ENCODE data around the gene DLX1. TPM values are rescaled to one million over a fixed set of nuclear protein-coding genes. Genes with fewer than 3 reads are reported as not detected.

Gene DLX1
- total RNA-seq, 2 donors from 2014 or later = not detected

DNA sequence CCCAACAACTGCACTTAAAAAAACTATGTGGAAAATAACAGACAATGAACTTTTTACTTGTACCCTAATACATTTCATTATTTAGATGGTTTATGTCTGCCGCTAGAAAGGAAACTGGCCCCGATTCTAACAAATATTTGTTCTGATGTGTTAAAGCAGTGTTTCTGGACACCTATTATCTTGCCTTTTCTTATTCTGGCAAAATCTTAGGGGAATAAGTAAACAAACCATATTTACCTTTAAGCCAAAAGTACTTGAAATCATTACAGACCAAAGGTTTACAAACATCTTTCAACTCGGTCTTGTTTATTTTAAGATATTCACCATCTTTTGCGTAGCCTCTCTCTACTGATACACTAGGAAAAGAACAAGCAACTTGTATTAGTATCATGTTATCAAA is 11.8 kb upstream of the DLX1 start:
- no peak overlapping the region for H3K27ac Mint-ChIP-seq
- H3K4me3 Mint-ChIP-seq = no peak overlapping the region
- DNase-seq (no peak), ATAC-seq (no peak)
- H3K9me3 ChIP-seq (ENCODE audit: control insufficient read depth, low read length, poor library complexity, severe bottlenecking) = no peaks in the 10 kb centered on the region
- peaks cover 44% of the 10 kb centered on the region for H3K27me3 Mint-ChIP-seq
- peaks cover 6% of the 10 kb centered on the region for H3K36me3 Mint-ChIP-seq (ENCODE audit: low read depth)
- H3K4me1 Mint-ChIP-seq = no peaks in the 10 kb centered on the region

DNA sequence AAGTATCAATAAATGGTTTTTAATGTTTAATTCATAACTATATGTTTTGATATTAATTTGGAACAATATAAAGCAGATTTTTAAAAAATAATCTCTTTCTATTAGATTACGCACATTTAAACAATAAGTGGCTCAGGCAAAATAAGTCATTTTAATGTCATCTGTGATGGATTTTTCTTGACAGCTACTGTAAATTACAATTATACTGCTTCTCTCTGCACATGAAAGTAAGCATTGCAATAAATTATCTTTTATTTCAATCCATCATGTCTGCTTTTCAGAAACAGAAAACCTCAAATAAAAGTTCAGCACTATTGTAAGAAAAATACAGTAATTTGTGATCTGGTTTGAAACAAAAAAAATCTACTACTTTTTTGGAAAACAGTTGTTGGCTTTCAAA is 11.1 kb upstream of the DLX1 start:
- Mint-ChIP-seq H3K4me1 (no peaks in the 10 kb centered on the region), H3K27me3 (peaks cover 51% of the 10 kb centered on the region), H3K27ac (no peak overlapping the region), H3K4me3 (no peak overlapping the region), H3K36me3 (ENCODE audit: low read depth) (peaks cover 5% of the 10 kb centered on the region)
- DNase-seq (no peak), ATAC-seq (no peak)
- no peaks in the 10 kb centered on the region for H3K9me3 ChIP-seq (ENCODE audit: control insufficient read depth, low read length, poor library complexity, severe bottlenecking)

DNA sequence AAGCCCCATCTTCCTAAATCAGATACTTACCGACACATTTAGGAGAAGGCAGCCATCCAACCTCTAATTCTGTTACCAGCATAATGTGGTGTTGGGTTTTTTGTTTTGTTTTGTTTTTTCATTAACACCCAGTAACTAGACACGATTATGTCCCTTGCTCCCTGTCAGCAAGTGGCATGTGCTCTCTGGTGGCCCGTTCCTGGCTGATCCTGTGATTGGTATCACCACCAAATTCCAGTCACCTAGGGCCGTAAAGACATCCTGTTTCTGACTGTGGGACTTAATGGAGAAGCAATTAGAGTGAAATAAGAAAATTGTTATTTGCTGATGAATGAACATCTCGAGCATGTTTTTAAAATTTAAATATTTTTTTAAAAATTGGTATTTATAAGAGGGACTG is 5.9 kb upstream of the DLX1 start:
- Mint-ChIP-seq H3K27ac (peak overlapping the region; percentile 83), H3K4me1 (peaks cover 20% of the 10 kb centered on the region), H3K4me3 (no peak overlapping the region), H3K27me3 (peaks cover 82% of the 10 kb centered on the region), H3K36me3 (ENCODE audit: low read depth) (peaks cover 2% of the 10 kb centered on the region)
- no peak for DNase-seq
- no peak for ATAC-seq
- peaks cover 6% of the 10 kb centered on the region for H3K9me3 ChIP-seq (ENCODE audit: control insufficient read depth, low read length, poor library complexity, severe bottlenecking)

DNA sequence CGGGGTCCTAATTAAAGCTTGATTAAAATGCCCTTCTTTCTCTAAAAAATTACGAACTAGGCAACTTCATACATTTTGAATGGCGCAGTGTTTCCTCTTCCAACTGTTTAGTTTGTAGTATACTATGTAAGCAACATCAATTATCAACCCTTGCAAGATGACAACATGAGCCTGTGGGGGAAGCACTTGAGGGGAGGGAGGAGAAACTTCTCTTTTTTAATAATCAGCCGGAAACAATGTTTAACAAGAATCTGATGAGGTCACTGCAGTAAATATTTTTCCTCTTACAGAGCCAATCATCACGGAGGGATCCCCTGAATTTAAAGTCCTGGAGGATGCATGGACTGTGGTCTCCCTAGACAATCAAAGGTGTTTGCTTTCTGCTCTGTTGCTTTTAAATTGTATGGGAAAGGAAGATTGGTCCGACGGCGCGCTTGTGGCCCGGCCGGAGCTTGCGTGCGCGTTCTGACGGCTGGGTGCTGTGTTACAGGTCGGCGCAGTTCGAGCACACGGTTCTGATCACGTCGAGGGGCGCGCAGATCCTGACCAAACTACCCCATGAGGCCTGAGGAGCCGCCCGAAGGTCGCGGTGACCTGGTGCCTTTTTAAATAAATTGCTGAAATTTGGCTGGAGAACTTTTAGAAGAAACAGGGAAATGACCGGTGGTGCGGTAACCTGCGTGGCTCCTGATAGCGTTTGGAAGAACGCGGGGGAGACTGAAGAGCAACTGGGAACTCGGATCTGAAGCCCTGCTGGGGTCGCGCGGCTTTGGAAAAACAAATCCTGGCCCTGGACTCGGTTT is 5.3 kb upstream of the DLX1 start:
- Mint-ChIP-seq H3K36me3 (ENCODE audit: low read depth) (peaks cover 2% of the 10 kb centered on the region), H3K4me1 (peaks cover 26% of the 10 kb centered on the region), H3K4me3 (peak overlapping the region; percentile 1), H3K27me3 (peaks cover 85% of the 10 kb centered on the region), H3K27ac (peak overlapping the region; percentile 83)
- no peak for ATAC-seq
- no peak for DNase-seq
- H3K9me3 ChIP-seq (ENCODE audit: control insufficient read depth, low read length, poor library complexity, severe bottlenecking) = peaks cover 6% of the 10 kb centered on the region

DNA sequence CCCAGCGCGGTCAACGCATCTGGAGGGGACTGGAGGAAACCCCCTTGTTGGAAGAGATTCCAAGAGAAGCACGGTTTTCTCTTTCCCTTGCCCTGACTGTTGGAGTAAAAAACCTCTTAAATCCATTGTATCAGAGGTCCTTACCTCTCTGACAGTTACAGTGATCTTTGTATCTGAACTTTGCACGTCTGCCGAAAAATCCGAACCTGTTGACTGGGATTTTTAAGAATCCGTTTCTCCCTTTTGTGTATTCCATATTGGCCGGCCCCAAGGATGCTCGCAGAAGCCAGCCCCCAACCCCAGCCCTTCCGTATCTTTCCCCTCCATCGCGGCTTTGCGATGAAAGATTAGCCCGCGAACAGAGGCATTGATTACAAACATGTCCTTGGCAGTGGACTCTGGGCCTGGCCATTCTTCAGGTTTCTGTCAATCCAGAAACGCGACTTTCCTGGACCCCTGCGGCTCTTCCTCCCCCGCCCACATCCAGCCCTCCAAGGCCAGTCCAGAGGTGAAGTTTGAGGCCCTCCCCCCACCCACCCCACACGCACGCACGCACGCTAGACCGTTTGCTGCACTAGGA is 4.6 kb upstream of the DLX1 start:
- H3K27ac Mint-ChIP-seq = peak overlapping the region; percentile 92
- peaks cover 2% of the 10 kb centered on the region for H3K36me3 Mint-ChIP-seq (ENCODE audit: low read depth)
- peaks cover 33% of the 10 kb centered on the region for H3K4me1 Mint-ChIP-seq
- H3K4me3 Mint-ChIP-seq = peak overlapping the region; percentile 8
- no peak for ATAC-seq
- peaks cover 87% of the 10 kb centered on the region for H3K27me3 Mint-ChIP-seq
- H3K9me3 ChIP-seq (ENCODE audit: control insufficient read depth, low read length, poor library complexity, severe bottlenecking) = peaks cover 6% of the 10 kb centered on the region
- DNase-seq = no peak

DNA sequence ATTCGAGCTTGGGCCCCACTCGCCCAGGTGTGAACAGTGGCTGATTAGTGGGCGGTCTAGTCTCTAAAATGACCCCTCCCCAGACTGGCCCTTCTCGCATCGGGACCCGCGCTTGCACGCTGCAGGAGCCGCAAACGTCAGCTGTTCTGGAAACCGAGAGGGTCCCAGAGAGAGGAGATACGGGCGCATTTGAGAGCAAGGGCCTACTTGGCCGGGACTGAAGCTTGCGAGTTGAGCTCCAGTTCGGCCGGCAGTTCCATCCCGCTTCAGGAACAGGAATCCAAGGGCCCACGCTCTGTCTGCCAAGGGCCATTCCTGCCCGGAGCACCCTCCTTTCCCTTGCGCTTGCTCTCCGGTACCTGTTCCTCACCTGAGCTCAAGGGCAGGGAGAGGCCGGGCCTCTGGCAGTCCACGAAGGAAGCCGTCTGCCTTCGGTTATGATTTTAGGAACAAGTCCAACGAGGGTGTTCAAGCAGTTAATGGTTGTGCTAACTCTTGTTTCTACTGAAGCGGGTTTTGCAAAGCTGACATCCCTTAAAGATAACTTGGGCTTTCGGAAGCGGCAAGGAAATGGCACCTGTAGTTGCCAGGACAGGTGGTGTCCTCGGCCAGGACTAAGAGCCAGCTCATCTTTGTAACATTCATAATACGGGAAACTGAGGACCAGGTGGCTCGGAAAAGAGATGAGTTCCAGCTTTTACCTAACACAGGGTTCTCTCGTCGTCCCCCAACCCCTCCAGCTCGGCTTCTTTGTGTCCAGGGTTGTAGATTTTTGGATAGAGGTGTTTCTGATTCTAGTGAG is 3.9 kb upstream of the DLX1 start:
- DNase-seq = no peak
- no peak for ATAC-seq
- H3K36me3 Mint-ChIP-seq (ENCODE audit: low read depth) = peaks cover 2% of the 10 kb centered on the region
- H3K27me3 Mint-ChIP-seq = peaks cover 90% of the 10 kb centered on the region
- peaks cover 35% of the 10 kb centered on the region for H3K4me1 Mint-ChIP-seq
- H3K27ac Mint-ChIP-seq = peak overlapping the region; percentile 92
- H3K4me3 Mint-ChIP-seq = peak overlapping the region; percentile 33
- peaks cover 6% of the 10 kb centered on the region for H3K9me3 ChIP-seq (ENCODE audit: control insufficient read depth, low read length, poor library complexity, severe bottlenecking)

DNA sequence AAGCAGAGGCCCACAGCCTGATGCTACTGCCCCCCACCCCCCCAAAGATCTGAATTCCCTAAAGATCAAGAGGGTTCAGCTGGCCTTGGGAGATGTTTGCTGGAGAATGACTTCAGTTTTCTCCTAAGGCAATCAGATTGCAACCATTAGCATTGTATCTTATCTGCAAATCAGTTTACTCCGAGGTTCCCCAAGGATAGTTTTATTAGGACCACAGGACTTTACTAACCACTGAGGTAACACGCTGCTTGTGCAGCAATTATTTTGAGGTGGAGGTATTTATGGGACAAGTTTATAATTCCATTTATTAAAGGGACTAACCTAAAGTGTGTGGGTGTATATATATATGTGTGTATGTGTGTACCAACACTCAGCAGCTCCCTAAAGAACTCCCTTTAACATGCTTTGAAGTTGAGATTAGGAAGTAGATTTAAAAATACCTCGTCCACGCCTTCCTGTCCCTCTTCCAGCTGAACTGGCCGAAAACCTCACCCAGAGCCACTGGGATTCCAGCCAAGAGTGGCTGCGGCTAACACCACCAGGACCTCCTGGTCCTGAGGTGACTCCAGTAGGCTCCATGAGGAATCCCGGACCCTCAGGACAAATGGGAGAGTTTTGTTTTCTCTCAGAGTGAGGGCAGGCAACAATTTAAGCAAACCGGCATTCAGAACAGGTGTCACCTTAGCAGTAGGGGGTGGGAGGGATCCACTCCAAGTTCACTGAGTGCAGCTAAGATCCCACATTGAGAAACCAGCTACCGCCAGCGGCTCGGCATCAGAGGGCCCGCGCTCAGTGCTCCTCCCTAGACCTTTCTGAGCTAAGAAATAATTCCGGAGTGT is 3.0 kb upstream of the DLX1 start:
- H3K4me1 Mint-ChIP-seq = peaks cover 42% of the 10 kb centered on the region
- peaks cover 2% of the 10 kb centered on the region for H3K36me3 Mint-ChIP-seq (ENCODE audit: low read depth)
- ATAC-seq (no peak), DNase-seq (no peak)
- peak overlapping the region; percentile 92 for H3K27ac Mint-ChIP-seq
- peaks cover 91% of the 10 kb centered on the region for H3K27me3 Mint-ChIP-seq
- H3K4me3 Mint-ChIP-seq = peak overlapping the region; percentile 85
- H3K9me3 ChIP-seq (ENCODE audit: control insufficient read depth, low read length, poor library complexity, severe bottlenecking) = peaks cover 6% of the 10 kb centered on the region

DNA sequence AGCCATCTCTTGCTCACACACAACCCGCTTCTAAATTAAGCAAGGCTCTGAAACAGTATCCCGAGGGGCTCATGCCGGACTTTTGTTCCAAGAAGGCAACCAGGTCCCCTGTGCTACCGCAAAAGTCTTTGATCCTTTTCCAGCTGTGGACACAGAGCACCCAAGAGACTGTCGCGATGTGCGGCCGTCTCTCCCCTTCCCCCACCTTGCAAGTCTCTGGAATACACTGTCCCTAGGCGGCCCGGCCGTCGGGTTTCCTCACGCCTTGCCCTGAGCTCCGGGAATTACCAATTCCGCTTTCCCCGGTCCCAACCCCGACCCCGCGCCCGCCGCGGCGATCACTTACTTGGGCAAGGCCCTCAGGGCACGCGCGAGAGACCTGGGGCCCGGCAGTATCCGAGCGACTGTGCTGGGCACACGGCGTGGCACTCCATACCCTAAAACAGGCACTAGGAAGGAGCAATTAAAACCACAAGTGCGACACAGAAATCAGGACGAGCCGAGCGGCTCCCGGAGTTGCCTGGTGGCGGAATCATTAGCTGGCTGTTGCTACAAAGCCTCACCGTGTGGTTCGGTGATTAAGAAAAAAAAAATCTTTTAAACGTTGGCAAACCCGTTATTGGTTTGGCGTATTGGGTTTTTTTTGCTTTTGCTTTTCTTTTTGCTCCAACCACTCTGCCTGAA is 2.2 kb upstream of the DLX1 start:
- ATAC-seq (no peak), DNase-seq (no peak)
- peaks cover 43% of the 10 kb centered on the region for H3K4me1 Mint-ChIP-seq
- H3K27ac Mint-ChIP-seq = peak overlapping the region; percentile 92
- H3K4me3 Mint-ChIP-seq = peak overlapping the region; percentile 85
- peaks cover 6% of the 10 kb centered on the region for H3K9me3 ChIP-seq (ENCODE audit: control insufficient read depth, low read length, poor library complexity, severe bottlenecking)
- peaks cover 2% of the 10 kb centered on the region for H3K36me3 Mint-ChIP-seq (ENCODE audit: low read depth)
- H3K27me3 Mint-ChIP-seq = peaks cover 96% of the 10 kb centered on the region

DNA sequence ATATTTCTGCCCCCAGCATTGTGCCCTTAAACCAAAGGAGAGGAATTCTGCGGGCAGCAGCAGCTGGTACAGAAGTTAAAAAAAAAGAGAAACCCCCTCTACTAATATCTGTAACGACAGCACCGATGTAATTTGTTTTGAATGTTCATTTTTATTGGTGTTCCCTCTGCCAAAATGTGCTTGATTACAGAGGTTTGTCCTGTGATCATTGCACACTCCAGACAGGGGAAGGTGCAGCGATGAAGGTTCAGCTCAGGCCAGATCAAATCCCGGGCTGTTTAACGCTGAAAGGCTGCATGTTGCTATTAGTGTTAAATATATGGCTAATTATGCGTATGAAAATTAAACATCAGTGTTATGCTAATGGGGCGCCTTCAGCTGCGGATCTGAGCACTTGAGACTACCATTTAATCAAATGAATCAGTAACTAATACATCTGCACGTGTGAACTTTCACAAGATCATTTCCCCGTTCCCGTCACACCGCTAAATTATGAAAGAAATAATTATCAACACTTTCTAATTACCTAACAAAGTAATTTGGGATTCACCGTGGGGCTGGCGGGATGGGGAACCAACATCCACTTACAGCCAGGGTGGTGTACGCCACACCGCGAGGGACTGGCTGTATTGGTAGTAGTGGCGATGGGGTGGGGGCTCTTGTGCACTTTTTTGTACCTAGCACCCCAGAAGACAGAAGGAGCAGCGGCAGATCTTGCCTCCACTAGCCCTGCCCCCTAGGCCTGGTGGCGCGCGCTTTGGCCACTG is 1.5 kb upstream of the DLX1 start:
- H3K36me3 Mint-ChIP-seq (ENCODE audit: low read depth) = peaks cover 2% of the 10 kb centered on the region
- H3K27ac Mint-ChIP-seq = peak overlapping the region; percentile 92
- H3K4me3 Mint-ChIP-seq = peak overlapping the region; percentile 85
- no peak for ATAC-seq
- peaks cover 50% of the 10 kb centered on the region for H3K4me1 Mint-ChIP-seq
- H3K9me3 ChIP-seq (ENCODE audit: control insufficient read depth, low read length, poor library complexity, severe bottlenecking) = peaks cover 6% of the 10 kb centered on the region
- H3K27me3 Mint-ChIP-seq = peaks cover 96% of the 10 kb centered on the region
- no peak for DNase-seq

DNA sequence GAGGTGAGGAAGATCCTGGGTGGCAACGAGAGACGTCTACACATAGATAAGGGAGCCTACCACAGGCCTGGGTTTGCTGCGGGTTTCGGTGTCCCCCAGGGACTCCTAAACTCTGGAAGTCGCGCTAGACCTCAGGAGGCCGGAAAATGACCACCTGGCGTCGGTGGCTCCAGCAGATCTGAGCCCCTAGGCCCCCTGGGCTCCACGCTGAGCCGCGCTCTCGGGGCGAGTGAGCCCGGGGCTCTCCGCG is 987 bp upstream of the DLX1 start:
- Mint-ChIP-seq H3K27ac (peak overlapping the region; percentile 92), H3K4me3 (peak overlapping the region; percentile 85), H3K27me3 (peaks cover 91% of the 10 kb centered on the region), H3K4me1 (peaks cover 50% of the 10 kb centered on the region), H3K36me3 (ENCODE audit: low read depth) (no peaks in the 10 kb centered on the region)
- DNase-seq (no peak), ATAC-seq (no peak)
- peaks cover 6% of the 10 kb centered on the region for H3K9me3 ChIP-seq (ENCODE audit: control insufficient read depth, low read length, poor library complexity, severe bottlenecking)

DNA sequence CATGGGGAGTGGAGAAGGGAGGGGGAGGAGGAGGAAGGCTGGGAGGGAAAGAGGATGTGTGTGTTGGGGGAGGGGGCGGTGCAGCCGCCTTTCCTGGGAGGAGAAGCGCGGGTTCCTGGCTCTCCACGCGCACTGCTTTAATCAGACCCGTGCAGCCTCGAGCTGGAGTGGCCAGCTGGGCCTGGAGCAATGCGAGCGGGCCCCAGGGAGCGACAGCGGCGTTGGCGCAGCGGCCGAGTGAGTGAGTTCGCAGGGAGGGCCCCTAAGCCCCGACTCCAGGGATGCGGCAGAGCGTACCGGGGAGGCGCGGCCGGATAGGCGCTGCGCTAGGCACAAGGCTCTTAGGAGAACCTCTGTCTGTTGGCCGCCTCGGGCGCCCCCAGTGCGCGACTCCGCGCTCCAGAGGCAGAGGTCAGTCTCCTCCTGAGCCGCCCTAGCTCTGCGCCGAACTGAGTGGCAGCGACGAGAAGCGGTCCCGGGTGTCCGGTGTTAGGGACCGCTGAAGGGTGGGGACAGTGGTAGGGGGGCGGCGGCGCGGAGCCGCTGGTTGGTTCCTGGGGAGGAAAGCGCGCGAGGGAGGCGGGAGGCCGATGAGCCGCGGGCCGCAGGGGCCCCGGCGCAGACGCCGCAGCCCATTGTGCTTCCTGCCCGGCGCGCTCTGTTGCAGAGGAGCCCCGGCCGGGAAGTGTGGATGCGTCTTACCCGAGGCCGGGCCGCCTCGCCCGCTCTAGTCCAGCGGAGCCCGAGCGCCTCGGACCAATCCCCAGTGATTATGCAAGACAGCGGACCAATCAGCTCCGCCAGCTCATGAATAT is 455 bp upstream of the DLX1 start:
- Mint-ChIP-seq H3K36me3 (ENCODE audit: low read depth) (no peaks in the 10 kb centered on the region), H3K4me1 (peaks cover 51% of the 10 kb centered on the region), H3K27me3 (peaks cover 90% of the 10 kb centered on the region), H3K27ac (peak overlapping the region; percentile 92), H3K4me3 (peak overlapping the region; percentile 85)
- peak; percentile 67 for ATAC-seq
- no peak for DNase-seq
- peaks cover 6% of the 10 kb centered on the region for H3K9me3 ChIP-seq (ENCODE audit: control insufficient read depth, low read length, poor library complexity, severe bottlenecking)
